Measurements from ENCODE around the gene IRX2.

Gene IRX2

GRCh38 chr5:2751592-2752021 lies at the start of gene IRX2:
TSS of gene IRX2 (minus strand) at chr5:2751677. CDS start at chr5:2751413, 264 bp downstream.
- Histone ChIP-seq H3K4me3 (ENCODE audit: low read length) (peak within 1 kb of the TSS; percentile 15), H3K27ac (ENCODE audit: low read depth, low read length) (no peak within 1 kb of the TSS), H3K27me3 (ENCODE audit: control insufficient read depth, insufficient read depth, low read length) (peaks cover 35% of the 10 kb centered on the region), H3K36me3 (ENCODE audit: control insufficient read depth, insufficient read depth, low read length) (no peaks in the 10 kb centered on the region), H3K4me1 (ENCODE audit: control insufficient read depth, insufficient read depth, low read length) (no peaks in the 10 kb centered on the region), H3K9ac (ENCODE audit: low read length) (no peak within 1 kb of the TSS)

DNA sequence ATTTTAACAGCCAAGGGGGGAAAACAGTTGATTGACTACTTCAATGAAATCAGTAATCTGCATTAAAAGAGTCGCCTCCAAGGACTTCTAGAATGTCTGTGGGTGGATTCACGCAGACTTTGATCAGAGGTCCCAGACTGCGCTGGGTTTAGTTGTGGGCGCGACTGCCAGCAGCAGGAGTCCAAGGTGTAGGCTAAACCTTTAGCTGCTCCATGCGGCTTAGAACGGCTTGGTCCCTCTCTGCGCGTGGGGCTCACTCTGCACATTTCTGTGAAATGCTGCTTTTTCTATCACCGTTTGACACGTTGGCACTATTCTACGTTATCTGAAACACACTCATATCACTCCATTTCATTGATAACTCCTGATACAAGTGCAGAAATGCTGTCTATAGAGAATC lies 48.6 kb upstream of the IRX2 start:
- H3K4me3 ChIP-seq (ENCODE audit: low read length), result no peak overlapping the region
- no peaks in the 10 kb centered on the region for H3K27me3 ChIP-seq (ENCODE audit: control insufficient read depth, insufficient read depth, low read length)
- H3K4me1 ChIP-seq (ENCODE audit: control insufficient read depth, insufficient read depth, low read length), result no peaks in the 10 kb centered on the region
- H3K9ac ChIP-seq (ENCODE audit: low read length), result no peak overlapping the region
- no peaks in the 10 kb centered on the region for H3K36me3 ChIP-seq (ENCODE audit: control insufficient read depth, insufficient read depth, low read length)
- H3K27ac ChIP-seq (ENCODE audit: low read depth, low read length), result no peak overlapping the region

- H3K4me3 ChIP-seq (ENCODE audit: low read length), result no peak overlapping the region
- H3K9ac ChIP-seq (ENCODE audit: low read length), result no peak overlapping the region
- no peak overlapping the region for H3K27ac ChIP-seq (ENCODE audit: low read depth, low read length)
- no peaks in the 10 kb centered on the region for H3K27me3 ChIP-seq (ENCODE audit: control insufficient read depth, insufficient read depth, low read length)
- no peaks in the 10 kb centered on the region for H3K4me1 ChIP-seq (ENCODE audit: control insufficient read depth, insufficient read depth, low read length)
- no peaks in the 10 kb centered on the region for H3K36me3 ChIP-seq (ENCODE audit: control insufficient read depth, insufficient read depth, low read length)
Observed at GRCh38 chr5:2797981-2798380, 46.5 kb upstream of the IRX2 start.

- H3K27me3 ChIP-seq (ENCODE audit: control insufficient read depth, insufficient read depth, low read length), result no peaks in the 10 kb centered on the region
- no peak overlapping the region for H3K27ac ChIP-seq (ENCODE audit: low read depth, low read length)
- no peak overlapping the region for H3K4me3 ChIP-seq (ENCODE audit: low read length)
- no peaks in the 10 kb centered on the region for H3K36me3 ChIP-seq (ENCODE audit: control insufficient read depth, insufficient read depth, low read length)
- no peak overlapping the region for H3K9ac ChIP-seq (ENCODE audit: low read length)
- no peaks in the 10 kb centered on the region for H3K4me1 ChIP-seq (ENCODE audit: control insufficient read depth, insufficient read depth, low read length)
Observed at GRCh38 chr5:2797160-2797559, 45.7 kb upstream of the IRX2 start.

GRCh38 chr5:2783223-2783622 lies 31.7 kb upstream of the IRX2 start:
- Histone ChIP-seq H3K27ac (ENCODE audit: low read depth, low read length) (no peak overlapping the region), H3K4me3 (ENCODE audit: low read length) (no peak overlapping the region), H3K4me1 (ENCODE audit: control insufficient read depth, insufficient read depth, low read length) (no peaks in the 10 kb centered on the region), H3K27me3 (ENCODE audit: control insufficient read depth, insufficient read depth, low read length) (no peaks in the 10 kb centered on the region), H3K36me3 (ENCODE audit: control insufficient read depth, insufficient read depth, low read length) (no peaks in the 10 kb centered on the region), H3K9ac (ENCODE audit: low read length) (no peak overlapping the region)

DNA sequence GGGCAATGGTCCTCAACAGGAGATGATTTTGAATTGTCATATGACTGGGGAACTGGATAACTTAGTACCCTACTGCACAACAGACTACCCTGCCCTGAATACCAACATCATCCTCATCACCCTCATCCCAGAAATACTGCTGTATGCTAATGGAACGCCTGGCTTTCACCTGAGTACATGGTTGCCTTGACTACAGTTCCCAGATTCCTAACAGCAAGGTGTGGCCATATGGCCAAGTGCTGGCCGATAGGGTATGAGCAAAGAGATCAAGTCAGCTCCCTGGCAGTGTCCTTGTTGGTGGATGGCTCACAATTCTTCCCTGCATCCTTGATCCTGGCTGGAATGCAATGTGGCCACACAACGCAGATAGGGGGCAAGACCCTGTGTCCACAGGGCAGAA lies 31.2 kb upstream of the IRX2 start:
- no peak overlapping the region for H3K9ac ChIP-seq (ENCODE audit: low read length)
- H3K27ac ChIP-seq (ENCODE audit: low read depth, low read length), result no peak overlapping the region
- no peak overlapping the region for H3K4me3 ChIP-seq (ENCODE audit: low read length)
- H3K36me3 ChIP-seq (ENCODE audit: control insufficient read depth, insufficient read depth, low read length), result no peaks in the 10 kb centered on the region
- no peaks in the 10 kb centered on the region for H3K4me1 ChIP-seq (ENCODE audit: control insufficient read depth, insufficient read depth, low read length)
- no peaks in the 10 kb centered on the region for H3K27me3 ChIP-seq (ENCODE audit: control insufficient read depth, insufficient read depth, low read length)

GRCh38 chr5:2780421-2781171 lies 29.1 kb upstream of the IRX2 start:
- H3K27ac ChIP-seq (ENCODE audit: low read depth, low read length), result no peak overlapping the region

DNA sequence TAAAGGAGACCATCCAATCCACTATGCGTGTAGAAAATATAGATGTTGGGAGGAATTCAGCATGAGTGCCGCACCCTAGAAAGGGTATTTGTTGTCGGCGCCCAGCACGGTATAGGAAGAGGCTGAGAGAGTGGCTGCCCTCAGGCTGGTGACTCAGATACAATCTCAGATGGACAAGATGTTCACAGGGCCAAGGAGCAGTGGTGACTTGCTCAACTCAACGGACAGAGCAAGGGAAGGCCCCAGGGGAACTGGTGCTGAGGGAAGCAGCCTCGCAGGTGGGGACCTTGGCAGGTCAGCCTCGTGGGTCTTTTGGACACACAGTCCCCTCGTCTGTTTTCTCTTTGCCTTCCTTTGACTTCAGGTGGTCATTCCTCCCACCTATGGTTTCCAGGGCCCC lies 28.0 kb upstream of the IRX2 start:
- no peaks in the 10 kb centered on the region for H3K4me1 ChIP-seq (ENCODE audit: control insufficient read depth, insufficient read depth, low read length)
- no peak overlapping the region for H3K27ac ChIP-seq (ENCODE audit: low read depth, low read length)
- no peak overlapping the region for H3K9ac ChIP-seq (ENCODE audit: low read length)
- no peaks in the 10 kb centered on the region for H3K36me3 ChIP-seq (ENCODE audit: control insufficient read depth, insufficient read depth, low read length)
- H3K27me3 ChIP-seq (ENCODE audit: control insufficient read depth, insufficient read depth, low read length), result no peaks in the 10 kb centered on the region
- H3K4me3 ChIP-seq (ENCODE audit: low read length), result no peak overlapping the region

More at GRCh38 chr5:2780421-2781171, 29.1 kb upstream of the IRX2 start:
- H3K4me3 ChIP-seq (ENCODE audit: low read length), result no peak overlapping the region
- no peaks in the 10 kb centered on the region for H3K4me1 ChIP-seq (ENCODE audit: control insufficient read depth, insufficient read depth, low read length)
- no peaks in the 10 kb centered on the region for H3K36me3 ChIP-seq (ENCODE audit: control insufficient read depth, insufficient read depth, low read length)
- H3K9ac ChIP-seq (ENCODE audit: low read length), result no peak overlapping the region
- H3K27me3 ChIP-seq (ENCODE audit: control insufficient read depth, insufficient read depth, low read length), result no peaks in the 10 kb centered on the region

DNA sequence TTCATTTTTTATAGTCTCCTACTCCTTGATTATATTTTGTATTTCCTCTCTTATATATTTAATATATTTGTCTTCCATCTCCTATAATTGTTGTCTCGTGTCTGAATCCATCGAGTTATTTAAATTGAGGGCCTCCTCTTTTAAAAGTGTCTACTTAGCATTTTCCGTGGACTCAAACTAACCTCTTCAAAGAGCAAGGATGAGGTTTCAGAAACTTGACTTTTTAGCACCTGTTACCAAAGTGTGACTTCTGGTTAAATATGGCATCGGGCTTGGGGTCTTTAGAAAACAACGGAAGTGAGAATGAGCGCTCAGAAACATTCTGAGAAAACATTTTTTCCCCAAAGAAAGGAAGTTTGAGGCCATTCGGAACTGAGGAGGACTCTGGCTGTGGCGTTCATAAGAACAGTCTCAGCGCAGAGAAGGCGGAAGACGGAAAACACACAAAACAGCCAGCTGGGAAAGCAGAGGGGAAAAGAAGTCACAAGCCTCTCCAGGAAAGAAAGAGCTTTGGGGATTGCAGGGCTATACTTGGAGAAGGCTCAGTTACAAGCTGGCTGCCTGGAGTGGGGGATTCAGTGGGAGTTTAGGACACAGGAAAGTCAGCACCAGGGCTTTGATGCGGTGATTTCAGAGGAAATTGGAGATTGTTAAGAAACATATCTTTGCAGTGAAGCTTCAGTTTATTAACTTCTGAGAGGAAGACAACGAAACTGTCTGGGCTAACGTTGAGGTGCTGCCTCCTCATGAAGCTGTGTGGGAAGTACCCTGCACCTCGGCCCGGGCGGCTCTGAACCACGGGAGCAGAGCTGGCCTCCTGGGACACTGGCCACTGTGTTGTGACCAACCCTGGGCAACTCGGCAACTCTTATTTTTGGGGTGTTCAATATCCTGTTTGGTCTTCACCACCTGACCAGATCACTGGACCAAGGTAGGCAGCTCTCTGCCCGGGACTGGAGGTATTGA lies 25.1 kb upstream of the IRX2 start:
- H3K4me3 ChIP-seq (ENCODE audit: low read length), result no peak overlapping the region
- H3K36me3 ChIP-seq (ENCODE audit: control insufficient read depth, insufficient read depth, low read length), result no peaks in the 10 kb centered on the region
- H3K4me1 ChIP-seq (ENCODE audit: control insufficient read depth, insufficient read depth, low read length), result no peaks in the 10 kb centered on the region
- no peak overlapping the region for H3K9ac ChIP-seq (ENCODE audit: low read length)
- H3K27me3 ChIP-seq (ENCODE audit: control insufficient read depth, insufficient read depth, low read length), result no peaks in the 10 kb centered on the region
- no peak overlapping the region for H3K27ac ChIP-seq (ENCODE audit: low read depth, low read length)

DNA sequence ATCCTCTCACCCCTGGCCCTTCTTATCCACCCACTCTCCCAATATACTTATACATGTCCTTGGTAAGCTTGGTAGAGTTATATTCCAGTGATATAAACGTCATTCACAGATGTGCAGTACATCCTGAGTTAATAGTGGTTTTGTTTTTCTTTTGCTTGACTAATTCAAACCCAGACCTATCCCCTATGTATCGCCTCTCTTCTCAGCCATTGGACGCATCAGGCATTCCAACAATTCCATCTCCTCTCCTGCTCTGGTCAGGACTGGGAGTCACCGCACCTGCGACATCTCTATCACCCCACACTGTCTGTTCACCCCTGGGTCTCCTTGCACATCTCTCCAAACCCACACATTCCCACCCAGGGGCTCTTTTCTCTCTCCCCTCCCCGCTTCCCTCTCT lies 21.9 kb upstream of the IRX2 start:
- H3K36me3 ChIP-seq (ENCODE audit: control insufficient read depth, insufficient read depth, low read length), result no peaks in the 10 kb centered on the region

GRCh38 chr5:2767089-2767488 lies 15.6 kb upstream of the IRX2 start:
- H3K27ac ChIP-seq (ENCODE audit: low read depth, low read length), result no peak overlapping the region
- H3K4me1 ChIP-seq (ENCODE audit: control insufficient read depth, insufficient read depth, low read length), result no peaks in the 10 kb centered on the region
- no peaks in the 10 kb centered on the region for H3K27me3 ChIP-seq (ENCODE audit: control insufficient read depth, insufficient read depth, low read length)
- no peak overlapping the region for H3K9ac ChIP-seq (ENCODE audit: low read length)
- H3K36me3 ChIP-seq (ENCODE audit: control insufficient read depth, insufficient read depth, low read length), result no peaks in the 10 kb centered on the region
- H3K4me3 ChIP-seq (ENCODE audit: low read length), result no peak overlapping the region

More for the DNA sequence above, 21.9 kb upstream of the IRX2 start:
- Histone ChIP-seq H3K4me3 (ENCODE audit: low read length) (no peak overlapping the region), H3K4me1 (ENCODE audit: control insufficient read depth, insufficient read depth, low read length) (no peaks in the 10 kb centered on the region), H3K27ac (ENCODE audit: low read depth, low read length) (no peak overlapping the region), H3K9ac (ENCODE audit: low read length) (no peak overlapping the region), H3K27me3 (ENCODE audit: control insufficient read depth, insufficient read depth, low read length) (no peaks in the 10 kb centered on the region)

DNA sequence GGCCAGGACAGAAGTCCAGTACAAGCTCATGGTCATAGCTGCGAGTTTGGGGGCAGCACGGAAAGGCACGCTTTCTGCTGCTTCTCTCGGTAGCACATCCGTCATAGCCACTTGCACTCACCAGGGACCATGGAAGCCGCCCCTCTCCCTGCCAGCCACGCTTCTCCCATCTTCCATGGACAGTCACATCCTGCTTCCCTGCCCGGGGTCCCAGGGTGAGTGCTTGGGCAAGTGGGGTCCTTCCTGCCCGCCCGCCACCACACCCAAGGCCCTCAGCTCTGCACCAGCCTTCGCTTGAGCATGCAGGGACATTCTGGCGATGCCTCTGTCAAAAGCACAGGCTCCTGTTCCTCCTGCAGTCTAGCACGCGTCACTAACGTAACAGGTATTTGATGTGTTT lies 13.1 kb upstream of the IRX2 start:
- Histone ChIP-seq H3K9ac (ENCODE audit: low read length) (no peak overlapping the region), H3K27ac (ENCODE audit: low read depth, low read length) (no peak overlapping the region), H3K36me3 (ENCODE audit: control insufficient read depth, insufficient read depth, low read length) (no peaks in the 10 kb centered on the region), H3K4me3 (ENCODE audit: low read length) (no peak overlapping the region), H3K27me3 (ENCODE audit: control insufficient read depth, insufficient read depth, low read length) (peaks cover 1% of the 10 kb centered on the region), H3K4me1 (ENCODE audit: control insufficient read depth, insufficient read depth, low read length) (no peaks in the 10 kb centered on the region)
